Thyroid gland (tissue), 4 donors: ENCODE data around the gene SLC45A1.

ENCODE experiments used
- CTCF ChIP-seq, 6 experiments: fragments of 200-600 bp in 3 of 6; fragments of 450-650 bp in 3 of 6; sonication (generic) in 3 of 6; IDR thresholded peaks; one replicate each; pipeline ENCODE4 v1.5.1; 2016 to 2019; ENCODE audit warnings: antibody characterized with exemption in 6 of 6, mild to moderate bottlenecking in 2 of 6, inconsistent platforms in 1 of 6, moderate library complexity in 1 of 6
- POLR2A ChIP-seq, 2 donors: fragments of 450-650 bp; IDR thresholded peaks; one replicate each; pipeline ENCODE4 v1.6.1; 2017; ENCODE audit warnings: antibody characterized with exemption in 2 of 2, mild to moderate bottlenecking in 2 of 2, moderate library complexity in 1 of 2

DNA sequence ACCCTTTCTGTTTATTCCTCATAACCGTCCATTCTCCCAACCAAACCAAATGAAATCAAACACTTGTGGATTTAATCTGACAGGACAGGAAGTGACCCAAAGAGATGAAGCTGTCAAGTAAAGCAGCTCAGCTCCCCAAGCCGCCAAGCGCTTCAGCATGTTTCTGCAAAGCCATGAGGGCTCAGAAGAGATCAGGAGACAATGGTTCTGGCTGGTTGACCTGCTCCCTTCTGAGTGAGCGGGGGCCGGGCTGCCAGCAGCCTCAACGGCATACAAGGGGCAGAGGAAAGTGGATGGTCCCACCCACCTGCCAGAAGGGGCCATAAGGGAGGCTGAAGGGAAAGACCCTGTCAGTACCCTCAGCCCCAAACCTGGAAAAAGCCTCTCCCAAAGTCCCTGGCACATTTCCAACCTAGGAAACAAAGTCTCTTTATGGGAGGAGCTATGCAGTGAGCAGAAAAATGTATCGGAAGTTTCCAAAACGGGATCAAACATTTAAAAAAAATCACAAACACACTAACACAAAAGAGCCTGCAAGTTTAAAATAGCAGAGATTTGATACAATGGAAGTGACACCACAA lies 45.4 kb downstream of the SLC45A1 start:
- TF ChIP-seq POLR2A (IDR thresholded peaks at IDR 0.05): no peak
- TF ChIP-seq CTCF (IDR thresholded peaks at IDR 0.05): no peak
